Upper lobe of right lung (tissue), 1 donor: Measurements from ENCODE around the gene GABRD. TPM values are rescaled to one million over a fixed set of nuclear protein-coding genes. Genes with fewer than 3 reads are reported as not detected.

Source experiments
- ATAC-seq: fragments of 200-7000 bp; cut with Tn5 transposase; one replicate; pipeline ENCODE4 v1.9.1; 2020; ENCODE audit warnings: mild to moderate bottlenecking, moderate library complexity
- DNase-seq: peaks from one replicate; pipeline ENCODE4 v3.0.0-alpha.2; 2020
- H3K27ac ChIP-seq: fragments of 200-600 bp; one replicate; pipeline ENCODE4 v1.8.0; 2022
- H3K27me3 ChIP-seq: fragments of 200-600 bp; one replicate; pipeline ENCODE4 v1.8.0; 2022; ENCODE audit warnings: mild to moderate bottlenecking
- H3K36me3 ChIP-seq: fragments of 200-600 bp; one replicate; pipeline ENCODE4 v1.8.0; 2022
- H3K4me1 ChIP-seq: fragments of 200-600 bp; one replicate; pipeline ENCODE4 v1.8.0; 2022
- H3K4me3 ChIP-seq: fragments of 200-600 bp; one replicate; pipeline ENCODE4 v1.8.0; 2022; ENCODE audit warnings: mild to moderate bottlenecking
- H3K9me3 ChIP-seq: fragments of 200-600 bp; one replicate; pipeline ENCODE4 v1.8.0; 2022
- CTCF ChIP-seq: fragments of 200-600 bp; IDR thresholded peaks from one replicate; pipeline ENCODE4 v1.8.0; 2022; ENCODE audit warnings: antibody characterized with exemption
- intact Hi-C: fragments of 100-400 bp; cut with DNase I; formaldehyde crosslinking; loops from one replicate; pipeline ENCODE4 v1.11.0; 2022
- total RNA-seq: library from RNA; stranded (reverse); fragmentation: NEBNext Ultra II Directional; extraction: Animal tissue kit (Norgen Biotek cat#: 25700); gene quantifications from one replicate; pipeline ENCODE4 v1.2.1, GENCODE V29; 2021
- donor health status: DM: no; HTN: yes; CAD: no; lungs with severe emphysema.

The GABRD gene
- total RNA-seq, 1 donor from 2014 or later = 2.9 TPM

GRCh38 chr1:1988061-1988945 is 30.8 kb upstream of the GABRD start:
- TF ChIP-seq CTCF = no peak
- Histone ChIP-seq H3K27me3 (no peaks in the 10 kb centered on the region), H3K4me1 (no peaks in the 10 kb centered on the region), H3K27ac (no peak overlapping the region), H3K4me3 (no peak overlapping the region), H3K36me3 (no peaks in the 10 kb centered on the region), H3K9me3 (no peaks in the 10 kb centered on the region)
- no peak for ATAC-seq
- intact Hi-C loops = no loop called here
- DNase-seq = no peak

GRCh38 chr1:1989102-1989542 is 30.0 kb upstream of the GABRD start:
- peak; percentile 34 for ATAC-seq
- no peaks in the 10 kb centered on the region for H3K36me3 ChIP-seq
- no peak for DNase-seq
- intact Hi-C loops = no loop called here
- no peaks in the 10 kb centered on the region for H3K27me3 ChIP-seq
- no peak overlapping the region for H3K4me3 ChIP-seq
- no peaks in the 10 kb centered on the region for H3K4me1 ChIP-seq
- no peaks in the 10 kb centered on the region for H3K9me3 ChIP-seq
- H3K27ac ChIP-seq = peak overlapping the region; percentile 68
- TF ChIP-seq CTCF = no peak

GRCh38 chr1:1989789-1990188 is 29.4 kb upstream of the GABRD start:
- ATAC-seq (no peak), DNase-seq (no peak)
- intact Hi-C loops = no loop called here
- no peaks in the 10 kb centered on the region for H3K27me3 ChIP-seq
- no peaks in the 10 kb centered on the region for H3K36me3 ChIP-seq
- H3K27ac ChIP-seq = peak overlapping the region; percentile 68
- no peak overlapping the region for H3K4me3 ChIP-seq
- no peaks in the 10 kb centered on the region for H3K4me1 ChIP-seq
- TF ChIP-seq CTCF = no peak
- no peaks in the 10 kb centered on the region for H3K9me3 ChIP-seq

- peak; percentile 51 for ATAC-seq
- H3K27ac ChIP-seq = peak overlapping the region; percentile 68
- H3K4me3 ChIP-seq = no peak overlapping the region
- H3K27me3 ChIP-seq = no peaks in the 10 kb centered on the region
- no peaks in the 10 kb centered on the region for H3K9me3 ChIP-seq
- no peaks in the 10 kb centered on the region for H3K4me1 ChIP-seq
- TF ChIP-seq CTCF = no peak
- no peak for DNase-seq
- intact Hi-C loops = no loop called here
- H3K36me3 ChIP-seq = no peaks in the 10 kb centered on the region
Observed at GRCh38 chr1:1990222-1990621, 28.9 kb upstream of the GABRD start.

- H3K9me3 ChIP-seq = no peaks in the 10 kb centered on the region
- intact Hi-C loops = no loop called here
- no peaks in the 10 kb centered on the region for H3K4me1 ChIP-seq
- H3K27ac ChIP-seq = no peak overlapping the region
- no peak for TF ChIP-seq CTCF
- H3K27me3 ChIP-seq = no peaks in the 10 kb centered on the region
- no peak overlapping the region for H3K4me3 ChIP-seq
- DNase-seq (no peak), ATAC-seq (no peak)
- H3K36me3 ChIP-seq = no peaks in the 10 kb centered on the region
Observed at GRCh38 chr1:1994536-1994935, 24.6 kb upstream of the GABRD start.
